Parathyroid adenoma (tissue), 2 donors: ENCODE measurements around the gene IZUMO2.
"Not testable (repeated sequence)": the region's sequence is repeated elsewhere in the genome, so short reads cannot be mapped to it uniquely, and the experiment has no call there.

ENCODE experiments used
- H2AFZ ChIP-seq: fragments of 300-600 bp; sonication (generic); one replicate; pipeline ENCODE4 v1.7.0; 2017; ENCODE audit warnings: antibody characterized with exemption, mild to moderate bottlenecking
- H3K27ac ChIP-seq: fragments of 300-600 bp; sonication (generic); one replicate; pipeline ENCODE4 v1.7.0; 2017
- H3K27me3 ChIP-seq: fragments of 300-600 bp; sonication (generic); one replicate; pipeline ENCODE4 v1.7.0; 2017; ENCODE audit warnings: low read length; ENCODE audit not compliant: control insufficient read depth, insufficient read depth
- H3K36me3 ChIP-seq: fragments of 300-600 bp; sonication (generic); one replicate; pipeline ENCODE4 v1.7.0; 2017; ENCODE audit warnings: low read length; ENCODE audit not compliant: control insufficient read depth, insufficient read depth
- H3K4me1 ChIP-seq: fragments of 300-600 bp; sonication (generic); one replicate; pipeline ENCODE4 v1.7.0; 2017; ENCODE audit warnings: control low read depth
- H3K4me2 ChIP-seq: fragments of 300-600 bp; sonication (generic); one replicate; pipeline ENCODE4 v1.7.0; 2017; ENCODE audit warnings: low read length
- H3K4me3 ChIP-seq: fragments of 300-600 bp; sonication (generic); one replicate; pipeline ENCODE4 v1.7.0; 2017; ENCODE audit warnings: low read depth, low read length
- H3K79me2 ChIP-seq: fragments of 300-600 bp; sonication (generic); one replicate; pipeline ENCODE4 v1.7.0; 2017; ENCODE audit warnings: control low read depth
- H3K9ac ChIP-seq: fragments of 300-600 bp; sonication (generic); one replicate; pipeline ENCODE4 v1.7.0; 2017; ENCODE audit warnings: mild to moderate bottlenecking
- H3K9me3 ChIP-seq: fragments of 300-600 bp; sonication (generic); one replicate; pipeline ENCODE4 v1.7.0; 2017; ENCODE audit warnings: low read length; ENCODE audit not compliant: control insufficient read depth
- CTCF ChIP-seq: fragments of 300-600 bp; sonication (generic); IDR thresholded peaks from one replicate; pipeline ENCODE4 v1.7.0; 2017; ENCODE audit warnings: antibody characterized with exemption, mild to moderate bottlenecking
- donor health status: primary hyperparathyroidism.

Gene IZUMO2

GRCh38 chr19:50133518-50134492 is 29.3 kb downstream of the IZUMO2 start:
- not testable (repeated sequence) for H3K36me3 ChIP-seq, H3K79me2 ChIP-seq, H3K27ac ChIP-seq, H3K9me3 ChIP-seq, H3K4me2 ChIP-seq, H3K27me3 ChIP-seq, H3K9ac ChIP-seq, H3K4me3 ChIP-seq, H3K4me1 ChIP-seq, H2AFZ ChIP-seq
- peak; percentile 16 for TF ChIP-seq CTCF

- H3K4me3 ChIP-seq, H3K9ac ChIP-seq, H2AFZ ChIP-seq, H3K4me2 ChIP-seq, H3K9me3 ChIP-seq, H3K4me1 ChIP-seq, H3K36me3 ChIP-seq, H3K27ac ChIP-seq, H3K27me3 ChIP-seq, H3K79me2 ChIP-seq: not testable (repeated sequence)
Observed at GRCh38 chr19:50104012-50104411, 59.1 kb downstream of the IZUMO2 start.

- not testable (repeated sequence) for H3K4me1 ChIP-seq, H3K27ac ChIP-seq, H3K9ac ChIP-seq, H3K4me2 ChIP-seq, H3K36me3 ChIP-seq, H3K79me2 ChIP-seq, H3K9me3 ChIP-seq, H3K4me3 ChIP-seq, H3K27me3 ChIP-seq, H2AFZ ChIP-seq
Observed at GRCh38 chr19:50103405-50103804, 59.7 kb downstream of the IZUMO2 start.
